NCI-H2171 (cell line): Measurements from ENCODE around the gene SMURF2.
A peak's percentile ranks its signal among the peaks of the same experiment; 100 is the strongest.

Experiments
- DNase-seq: peaks from one replicate; lab custom pipeline; 2025; lab: John Stamatoyannopoulos, UW

Gene SMURF2

GRCh38 chr17:64503821-64504768 is 158.0 kb downstream of the SMURF2 start:
- DNase-seq: no peak

- no peak for DNase-seq
These were observed 158.8 kb downstream of the SMURF2 start for GRCh38 chr17:64503341-64503740.

- DNase-seq: no peak
These were observed 159.3 kb downstream of the SMURF2 start for GRCh38 chr17:64502809-64503208.

- DNase-seq: no peak
These were observed 160.1 kb downstream of the SMURF2 start for GRCh38 chr17:64502021-64502420.

GRCh38 chr17:64500862-64501765 is 161.0 kb downstream of the SMURF2 start:
- DNase-seq: no peak

- no peak for DNase-seq
These were observed 161.6 kb downstream of the SMURF2 start for GRCh38 chr17:64500487-64500859.

- DNase-seq: no peak
These were observed 162.2 kb downstream of the SMURF2 start for GRCh38 chr17:64499805-64500486.

- DNase-seq: no peak
These were observed 163.6 kb downstream of the SMURF2 start for GRCh38 chr17:64498308-64499203.

GRCh38 chr17:64497565-64498035 is 164.5 kb downstream of the SMURF2 start:
- DNase-seq: no peak

- peak; percentile 91 for DNase-seq
These were observed 165.1 kb downstream of the SMURF2 start, which contains the start of gene POLG2 for GRCh38 chr17:64496786-64497564. POLG2 (minus strand) TSS chr17:64497054; CDS start chr17:64496968, 86 bp downstream.

- DNase-seq: no peak
These were observed 165.7 kb downstream of the SMURF2 start for GRCh38 chr17:64496348-64496785.
